Activated CD8-positive, alpha-beta memory T cell treated with anti-CD3 and anti-CD28 coated beads, Interleukin-2, amount 10 ng/mL, durations not matched to agents 7 days and 5 days (primary cell): ENCODE measurements around the gene ASB8. TPM values are rescaled to one million over a fixed set of nuclear protein-coding genes. Genes with fewer than 3 reads are reported as not detected.

Experiments
- ATAC-seq: fragments of 150-1000 bp; cut with Tn5 transposase; one replicate; pipeline ENCODE4 v1.10.0; 2021; ENCODE audit warnings: moderate library complexity
- CTCF ChIA-PET: fragments of 350-600 bp; sonication (Branson Sonifier 250); formaldehyde crosslinking; loops from one replicate; lab custom pipeline; 2021; ENCODE audit warnings: antibody characterized with exemption; lab: Charles Lee
- DNase-seq: peaks from one replicate; pipeline ENCODE4 v3.0.0-alpha.2; 2020
- H3K27ac Mint-ChIP-seq: one replicate; pipeline ENCODE4 v1.8.0; 2021; ENCODE audit warnings: mild to moderate bottlenecking, mixed read lengths
- H3K27me3 Mint-ChIP-seq: one replicate; pipeline ENCODE4 v1.8.0; 2021; ENCODE audit warnings: mixed read lengths
- H3K36me3 Mint-ChIP-seq: one replicate; pipeline ENCODE4 v1.8.0; 2021; ENCODE audit warnings: mild to moderate bottlenecking, mixed read lengths
- H3K4me1 Mint-ChIP-seq: one replicate; pipeline ENCODE4 v1.8.0; 2021; ENCODE audit warnings: mixed read lengths
- H3K4me3 Mint-ChIP-seq: one replicate; pipeline ENCODE4 v1.8.0; 2021; ENCODE audit warnings: mild to moderate bottlenecking, moderate library complexity, mixed read lengths
- H3K9me3 Mint-ChIP-seq: one replicate; pipeline ENCODE4 v1.8.0; 2022; ENCODE audit warnings: low read depth, mixed read lengths
- total RNA-seq, 2 experiments: library from RNA; stranded (reverse); gene quantifications; one replicate each; pipeline ENCODE4 v1.2.3, GENCODE V29; 2021

Gene ASB8
- total RNA-seq, 2 experiments from 2014 or later = 40.2 to 43.1 TPM

DNA sequence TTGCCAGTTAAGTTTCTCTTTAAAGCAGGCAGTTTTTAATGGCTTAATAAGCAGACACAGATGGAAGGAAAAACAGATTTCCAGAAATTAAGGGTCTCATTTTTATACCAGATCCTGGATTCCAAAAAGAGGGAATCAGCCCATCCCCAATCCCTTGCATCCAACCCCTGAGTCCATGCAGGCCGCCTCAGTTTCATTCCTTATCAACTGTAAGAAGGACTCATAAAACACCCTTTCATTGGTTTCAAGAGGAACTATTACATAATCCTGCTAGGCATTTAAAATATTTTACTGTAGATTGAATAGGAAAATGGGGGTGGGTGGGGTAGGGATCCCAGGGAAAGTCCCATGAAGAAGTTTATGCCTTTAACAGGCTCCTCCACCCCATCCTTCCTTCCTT is 35.5 kb upstream of the ASB8 start:
- no peak overlapping the region for H3K4me3 Mint-ChIP-seq
- H3K36me3 Mint-ChIP-seq = no peaks in the 10 kb centered on the region
- no peaks in the 10 kb centered on the region for H3K9me3 Mint-ChIP-seq
- H3K27ac Mint-ChIP-seq = no peak overlapping the region
- DNase-seq (no peak), ATAC-seq (no peak)
- peaks cover 44% of the 10 kb centered on the region for H3K27me3 Mint-ChIP-seq
- H3K4me1 Mint-ChIP-seq = peaks cover 16% of the 10 kb centered on the region
- CTCF ChIA-PET = interaction anchor here (0.8 to 1.4 kb wide), 3 partner anchors 10 to 29 kb away, joined by 3 to 8 read pairs (median 3); partner anchors contain the start of gene CCDC184

DNA sequence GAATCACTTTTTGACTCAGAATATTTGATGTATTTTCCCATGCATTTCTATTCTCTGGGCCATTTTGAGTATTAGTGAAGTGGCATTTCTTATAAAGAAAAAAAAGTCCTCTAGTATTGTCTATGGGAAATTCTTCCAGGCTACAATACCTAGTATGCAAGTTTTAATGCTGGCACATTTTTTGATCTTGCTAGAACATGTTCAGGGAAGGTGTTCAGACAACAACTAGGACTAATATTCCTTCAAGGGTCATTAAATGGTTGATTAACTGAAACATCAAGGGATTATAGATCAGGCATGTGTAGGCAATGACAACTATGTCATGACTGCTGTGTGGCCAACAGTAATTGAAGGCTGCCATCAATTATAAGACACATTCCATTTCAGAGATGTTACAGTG is 33.8 kb upstream of the ASB8 start:
- DNase-seq (no peak), ATAC-seq (no peak)
- Mint-ChIP-seq H3K4me1 (peaks cover 10% of the 10 kb centered on the region), H3K4me3 (no peak overlapping the region), H3K27me3 (peaks cover 49% of the 10 kb centered on the region), H3K27ac (no peak overlapping the region), H3K9me3 (no peaks in the 10 kb centered on the region), H3K36me3 (no peaks in the 10 kb centered on the region)
- CTCF ChIA-PET = interaction anchor here (2.8 to 7.1 kb wide), 2 partner anchors 7 to 12 kb away, joined by 17 to 60 read pairs; no protein-coding TSS in a partner anchor

DNA sequence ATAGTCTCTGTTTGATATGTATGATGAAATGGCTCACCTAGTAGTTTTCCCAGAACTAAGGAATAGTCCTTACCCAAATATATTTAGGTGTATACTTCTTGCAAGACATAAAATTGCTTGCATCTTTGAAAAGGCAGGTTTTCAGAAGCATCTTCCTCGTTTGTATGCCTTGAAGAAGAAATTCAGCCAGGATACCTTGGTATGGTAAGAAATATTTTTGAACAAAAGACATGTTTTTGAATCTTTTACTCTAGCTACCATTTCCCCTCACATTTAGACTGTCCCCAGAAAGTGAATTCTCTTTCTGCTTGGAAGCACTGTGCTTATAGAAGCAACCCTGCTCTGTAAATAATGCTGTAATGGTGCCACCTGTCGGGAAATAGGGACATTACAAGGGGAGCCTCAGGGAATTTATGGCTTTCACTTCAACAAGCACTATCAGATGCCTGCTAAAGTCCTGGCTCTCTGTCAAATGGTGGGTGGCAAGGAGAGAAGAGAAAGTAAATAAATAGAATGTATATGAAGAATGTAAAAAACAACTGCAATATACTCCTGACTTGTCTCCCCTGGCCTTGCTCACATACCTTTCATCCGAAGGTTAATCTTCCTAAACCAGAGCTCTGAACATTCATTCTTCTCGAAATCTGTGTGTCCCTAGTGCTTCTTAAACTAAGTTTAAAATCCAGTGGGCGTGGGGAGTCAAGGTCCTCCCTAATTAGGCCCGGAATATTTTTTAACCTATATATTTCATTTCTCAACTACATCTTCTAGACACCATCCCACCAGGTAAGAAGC is 32.2 kb upstream of the ASB8 start:
- peak; percentile 81 for DNase-seq
- Mint-ChIP-seq H3K27ac (no peak overlapping the region), H3K27me3 (peaks cover 56% of the 10 kb centered on the region), H3K36me3 (no peaks in the 10 kb centered on the region), H3K4me3 (no peak overlapping the region), H3K9me3 (no peaks in the 10 kb centered on the region), H3K4me1 (peaks cover 16% of the 10 kb centered on the region)
- ATAC-seq = peak; percentile 75
- CTCF ChIA-PET = interaction anchor here (0.5 to 7.1 kb wide), 15 partner anchors 8 to 429 kb away, joined by 3 to 60 read pairs (median 3); partner anchors contain the start of gene ASB8

GRCh38 chr12:48187916-48188695 is 30.8 kb upstream of the ASB8 start:
- H3K4me3 Mint-ChIP-seq = no peak overlapping the region
- no peaks in the 10 kb centered on the region for H3K9me3 Mint-ChIP-seq
- peaks cover 47% of the 10 kb centered on the region for H3K27me3 Mint-ChIP-seq
- no peaks in the 10 kb centered on the region for H3K36me3 Mint-ChIP-seq
- ATAC-seq = no peak
- CTCF ChIA-PET = interaction anchor here (1.0 to 7.1 kb wide), 3 partner anchors 9 to 30 kb away, joined by 3 to 60 read pairs (median 17); no protein-coding TSS in a partner anchor
- H3K4me1 Mint-ChIP-seq = peaks cover 21% of the 10 kb centered on the region
- no peak for DNase-seq
- H3K27ac Mint-ChIP-seq = no peak overlapping the region

DNA sequence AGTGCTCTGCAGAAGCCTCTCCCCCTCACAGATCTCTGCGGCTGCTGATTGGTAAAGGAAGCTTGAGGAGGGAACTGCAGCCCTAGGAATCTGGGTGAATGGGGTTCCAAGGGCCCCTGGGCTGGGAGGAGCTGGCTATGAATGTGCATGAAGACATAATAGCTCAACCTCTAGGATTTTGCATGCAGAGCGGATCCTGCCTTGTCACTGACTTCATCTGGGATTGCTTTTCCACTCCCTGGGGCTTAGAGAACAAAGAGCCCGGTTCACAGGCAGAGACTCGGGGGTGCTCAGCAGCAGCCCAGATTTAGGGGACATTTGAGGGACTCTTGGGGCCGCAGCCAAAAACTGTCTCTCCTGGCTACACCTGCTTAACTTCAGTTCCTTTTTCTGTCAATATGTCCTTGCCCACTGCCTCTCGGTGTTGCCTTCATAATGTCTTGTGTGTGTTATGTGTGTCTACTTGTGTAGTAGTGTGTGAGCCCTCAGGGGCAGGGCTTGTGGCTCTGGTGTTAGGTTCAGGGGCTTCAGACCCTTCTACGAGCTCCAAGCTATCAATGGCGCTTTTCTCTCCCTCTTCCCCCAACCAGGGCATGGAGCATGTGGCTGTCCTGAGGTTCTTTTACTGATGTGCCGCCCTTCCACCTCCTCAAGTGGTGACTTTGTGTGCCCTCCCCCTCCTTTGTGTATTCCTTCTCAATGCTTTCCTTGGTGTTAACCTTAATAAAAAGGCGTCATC is 28.0 kb upstream of the ASB8 start:
- ATAC-seq (no peak), DNase-seq (no peak)
- CTCF ChIA-PET = interaction anchor here (1.0 to 7.1 kb wide), 3 partner anchors 13 to 90 kb away, joined by 3 to 60 read pairs (median 3); no protein-coding TSS in a partner anchor
- peaks cover 48% of the 10 kb centered on the region for H3K27me3 Mint-ChIP-seq
- no peaks in the 10 kb centered on the region for H3K9me3 Mint-ChIP-seq
- peak overlapping the region; percentile 22 for H3K4me3 Mint-ChIP-seq
- H3K36me3 Mint-ChIP-seq = no peaks in the 10 kb centered on the region
- H3K27ac Mint-ChIP-seq = no peak overlapping the region
- peaks cover 26% of the 10 kb centered on the region for H3K4me1 Mint-ChIP-seq

DNA sequence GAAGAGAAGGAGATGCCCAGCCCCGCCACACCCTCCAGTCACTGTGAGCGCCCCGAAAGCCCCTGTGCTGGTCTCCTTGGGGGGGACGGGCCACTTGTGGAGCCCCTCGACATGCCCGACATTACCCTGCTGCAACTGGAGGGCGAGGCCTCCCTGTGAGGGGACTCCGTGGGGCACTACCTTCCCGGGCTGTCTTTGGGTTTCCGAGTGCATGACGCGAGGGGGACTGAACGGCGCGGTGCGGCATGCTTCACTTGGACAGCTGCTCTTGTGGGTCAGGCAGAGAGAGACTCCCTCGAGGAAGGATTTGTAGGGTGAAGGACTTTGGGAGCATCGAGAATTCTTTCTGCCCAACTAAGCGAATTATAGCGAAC is 27.2 kb upstream of the ASB8 start:
- Mint-ChIP-seq H3K27ac (no peak overlapping the region), H3K4me1 (peaks cover 22% of the 10 kb centered on the region), H3K36me3 (no peaks in the 10 kb centered on the region), H3K4me3 (peak overlapping the region; percentile 22), H3K27me3 (peaks cover 42% of the 10 kb centered on the region), H3K9me3 (no peaks in the 10 kb centered on the region)
- DNase-seq (no peak), ATAC-seq (no peak)
- CTCF ChIA-PET = interaction anchor here (1.1 to 7.1 kb wide), 4 partner anchors 13 to 434 kb away, joined by 3 to 60 read pairs (median 10); partner anchors contain the start of gene SENP1

- CTCF ChIA-PET = interaction anchor here (1.0 to 7.1 kb wide), 10 partner anchors 9 to 434 kb away, joined by 3 to 60 read pairs (median 8); partner anchors contain the start of genes SENP1 and TMEM106C
- H3K27ac Mint-ChIP-seq = no peak overlapping the region
- peak overlapping the region; percentile 87 for H3K4me3 Mint-ChIP-seq
- DNase-seq (no peak), ATAC-seq (peak; percentile 13)
- H3K36me3 Mint-ChIP-seq = no peaks in the 10 kb centered on the region
- H3K4me1 Mint-ChIP-seq = peaks cover 22% of the 10 kb centered on the region
- H3K27me3 Mint-ChIP-seq = peaks cover 42% of the 10 kb centered on the region
- no peaks in the 10 kb centered on the region for H3K9me3 Mint-ChIP-seq
These were observed 26.7 kb upstream of the ASB8 start for GRCh38 chr12:48183876-48184548.

GRCh38 chr12:48183091-48183875 is 26.0 kb upstream of the ASB8 start, which contains the start of gene CCDC184:
Gene CCDC184 (plus strand): TSS chr12:48183644. CDS start chr12:48184123, 479 bp downstream.
- no peaks in the 10 kb centered on the region for H3K36me3 Mint-ChIP-seq
- CTCF ChIA-PET = interaction anchor here (0.7 to 2.2 kb wide), 23 partner anchors 9 to 499 kb away, joined by 3 to 29 read pairs (median 4); partner anchors contain the start of genes ASB8, SENP1 and TMEM106C
- peak within 1 kb of the TSS; percentile 87 for H3K4me3 Mint-ChIP-seq
- ATAC-seq (peak; percentile 83), DNase-seq (peak; percentile 84)
- peaks cover 46% of the 10 kb centered on the region for H3K27me3 Mint-ChIP-seq
- H3K9me3 Mint-ChIP-seq = no peaks in the 10 kb centered on the region
- H3K4me1 Mint-ChIP-seq = peaks cover 22% of the 10 kb centered on the region
- peak within 1 kb of the TSS; percentile 72 for H3K27ac Mint-ChIP-seq

DNA sequence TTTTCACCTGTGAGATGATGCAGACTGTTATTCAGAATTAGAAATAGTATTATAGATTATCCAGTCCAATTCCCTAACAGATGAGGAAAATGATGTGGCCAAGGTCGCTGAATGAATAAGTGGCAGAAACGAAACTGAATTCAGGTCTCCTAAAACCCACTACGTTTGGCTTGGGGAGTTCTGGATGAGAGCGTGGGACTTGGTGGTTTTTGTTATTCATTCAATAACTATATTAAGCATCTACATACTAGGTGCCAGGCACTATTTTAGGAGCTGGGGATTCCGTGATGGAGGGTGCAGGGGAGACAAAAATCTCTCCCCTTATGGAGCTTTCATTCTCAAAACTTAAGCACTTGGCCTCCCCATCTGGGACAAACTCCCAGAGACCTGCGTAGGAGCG is 25.3 kb upstream of the ASB8 start:
- H3K27ac Mint-ChIP-seq = peak overlapping the region; percentile 72
- no peak for DNase-seq
- H3K4me3 Mint-ChIP-seq = peak overlapping the region; percentile 87
- ATAC-seq = no peak
- H3K36me3 Mint-ChIP-seq = no peaks in the 10 kb centered on the region
- CTCF ChIA-PET = interaction anchor here (0.7 to 2.2 kb wide), 23 partner anchors 9 to 498 kb away, joined by 3 to 29 read pairs (median 4); partner anchors contain the start of genes ASB8, SENP1 and TMEM106C
- H3K4me1 Mint-ChIP-seq = peaks cover 22% of the 10 kb centered on the region
- H3K9me3 Mint-ChIP-seq = no peaks in the 10 kb centered on the region
- peaks cover 47% of the 10 kb centered on the region for H3K27me3 Mint-ChIP-seq

- H3K27ac Mint-ChIP-seq = no peak overlapping the region
- no peaks in the 10 kb centered on the region for H3K36me3 Mint-ChIP-seq
- peaks cover 25% of the 10 kb centered on the region for H3K4me1 Mint-ChIP-seq
- H3K27me3 Mint-ChIP-seq = peaks cover 45% of the 10 kb centered on the region
- H3K9me3 Mint-ChIP-seq = no peaks in the 10 kb centered on the region
- DNase-seq (no peak), ATAC-seq (no peak)
- CTCF ChIA-PET = interaction anchor here (1.0 to 1.5 kb wide), 2 partner anchors 16 kb away, joined by 3 to 4 read pairs; no protein-coding TSS in a partner anchor
- H3K4me3 Mint-ChIP-seq = no peak overlapping the region
These were observed 23.7 kb upstream of the ASB8 start for GRCh38 chr12:48180857-48181495.

GRCh38 chr12:48180424-48180823 is 23.1 kb upstream of the ASB8 start:
- H3K27me3 Mint-ChIP-seq = peaks cover 40% of the 10 kb centered on the region
- no peaks in the 10 kb centered on the region for H3K36me3 Mint-ChIP-seq
- CTCF ChIA-PET = interaction anchor here (1.0 to 2.8 kb wide), 4 partner anchors 9 to 438 kb away, joined by 3 to 17 read pairs (median 4); no protein-coding TSS in a partner anchor
- no peak overlapping the region for H3K4me3 Mint-ChIP-seq
- H3K9me3 Mint-ChIP-seq = no peaks in the 10 kb centered on the region
- ATAC-seq = no peak
- no peak overlapping the region for H3K27ac Mint-ChIP-seq
- peaks cover 27% of the 10 kb centered on the region for H3K4me1 Mint-ChIP-seq
- no peak for DNase-seq
